Neural progenitor cell (in vitro differentiated cells): ENCODE results near the gene UBALD2.

Source experiments
- EZH2 ChIP-seq: fragments of 200-600 bp; sonication (generic); IDR thresholded peaks from 2 replicates; pipeline ENCODE4 v1.6.1; 2017; ENCODE audit warnings: antibody characterized with exemption, mild to moderate bottlenecking, moderate library complexity
- EZH2phosphoT487 ChIP-seq: fragments of 200-600 bp; sonication (generic); IDR thresholded peaks from 2 replicates; pipeline ENCODE4 v1.6.1; 2017; ENCODE audit warnings: antibody characterized with exemption
- TF ChIP-seq, protein P1 (sequence below): fragments of 200-600 bp; sonication (generic); IDR thresholded peaks from 2 replicates; pipeline ENCODE4 v1.5.1; 2017; ENCODE audit warnings: antibody characterized with exemption, mild to moderate bottlenecking

DNA sequence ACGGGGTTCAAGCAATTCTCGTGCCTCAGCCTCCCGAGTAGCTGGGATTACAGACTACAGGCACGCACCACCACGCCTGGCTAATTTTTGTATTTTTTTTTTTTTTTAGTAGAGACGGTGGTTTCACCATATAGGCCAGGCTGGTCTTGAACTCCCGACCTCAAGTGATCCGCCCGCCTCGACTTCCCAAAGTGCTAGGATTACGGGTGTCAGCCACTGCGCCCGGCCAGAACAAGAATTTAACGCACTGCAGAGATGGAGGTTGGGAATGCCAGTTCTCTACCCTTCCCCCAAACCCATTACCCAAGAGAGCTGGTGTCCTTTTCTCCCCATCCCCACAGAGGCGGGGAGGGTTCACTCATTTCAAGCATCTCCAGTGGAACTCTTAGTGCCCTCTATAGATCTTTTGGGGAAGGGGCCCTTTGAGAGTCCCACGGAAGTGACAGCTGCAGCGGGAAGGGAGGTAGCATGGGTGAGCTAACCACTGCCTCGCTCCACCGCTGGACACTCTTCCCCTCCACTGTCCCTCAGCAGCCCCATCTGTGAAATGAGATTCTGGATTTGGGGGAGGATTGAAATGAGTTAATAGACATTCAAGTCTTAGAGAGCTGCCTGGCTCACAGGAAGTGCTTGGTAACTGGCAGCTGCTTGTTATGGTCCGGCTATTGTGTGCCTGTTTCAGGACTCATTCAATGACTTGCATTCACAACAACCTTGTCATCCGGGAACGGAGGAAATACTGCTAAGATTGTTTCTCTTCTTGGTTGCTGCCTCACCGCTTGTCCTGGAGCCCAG, 3.5 kb upstream of the UBALD2 start:
- TF ChIP-seq EZH2phosphoT487 = no peak
- TF ChIP-seq, protein P1, sequence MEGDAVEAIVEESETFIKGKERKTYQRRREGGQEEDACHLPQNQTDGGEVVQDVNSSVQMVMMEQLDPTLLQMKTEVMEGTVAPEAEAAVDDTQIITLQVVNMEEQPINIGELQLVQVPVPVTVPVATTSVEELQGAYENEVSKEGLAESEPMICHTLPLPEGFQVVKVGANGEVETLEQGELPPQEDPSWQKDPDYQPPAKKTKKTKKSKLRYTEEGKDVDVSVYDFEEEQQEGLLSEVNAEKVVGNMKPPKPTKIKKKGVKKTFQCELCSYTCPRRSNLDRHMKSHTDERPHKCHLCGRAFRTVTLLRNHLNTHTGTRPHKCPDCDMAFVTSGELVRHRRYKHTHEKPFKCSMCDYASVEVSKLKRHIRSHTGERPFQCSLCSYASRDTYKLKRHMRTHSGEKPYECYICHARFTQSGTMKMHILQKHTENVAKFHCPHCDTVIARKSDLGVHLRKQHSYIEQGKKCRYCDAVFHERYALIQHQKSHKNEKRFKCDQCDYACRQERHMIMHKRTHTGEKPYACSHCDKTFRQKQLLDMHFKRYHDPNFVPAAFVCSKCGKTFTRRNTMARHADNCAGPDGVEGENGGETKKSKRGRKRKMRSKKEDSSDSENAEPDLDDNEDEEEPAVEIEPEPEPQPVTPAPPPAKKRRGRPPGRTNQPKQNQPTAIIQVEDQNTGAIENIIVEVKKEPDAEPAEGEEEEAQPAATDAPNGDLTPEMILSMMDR = no peak
- no peak for TF ChIP-seq EZH2
